ENCODE results near the gene RPS15. TPM values are rescaled to one million over a fixed set of nuclear protein-coding genes. Genes with fewer than 3 reads are reported as not detected.

Gene RPS15
- total and polyA plus RNA-seq, 2 of the 13 experiments (the other 11 are each of a cell fraction or from before 2014, with no cell fraction given): 695 to 1,411 TPM

- TF ChIP-seq TARDBP (CRISPR knock-in tag; IDR thresholded peaks at IDR 0.05) (no peak), PITX1 (CRISPR knock-in tag; IDR thresholded peaks at IDR 0.05) (no peak), HMG20B (CRISPR knock-in tag; conservative IDR thresholded peaks at IDR 0.05) (no peak), AFF4 (CRISPR knock-in tag; IDR thresholded peaks at IDR 0.05) (no peak), ZNF674 (CRISPR knock-in tag; IDR thresholded peaks at IDR 0.05; ENCODE audit: low read depth) (no peak), REXO4 (CRISPR knock-in tag; IDR thresholded peaks at IDR 0.05; ENCODE audit: borderline replicate concordance) (no peak), ZC3H4 (CRISPR knock-in tag; IDR thresholded peaks at IDR 0.05; ENCODE audit: borderline replicate concordance) (no peak), RFXAP (CRISPR knock-in tag; IDR thresholded peaks at IDR 0.05; ENCODE audit: borderline replicate concordance) (no peak), ZSCAN30 (CRISPR knock-in tag; IDR thresholded peaks at IDR 0.05) (no peak), FOXK1 (CRISPR knock-in tag; IDR thresholded peaks at IDR 0.05; ENCODE audit: borderline replicate concordance, low read depth) (no peak), ZIK1 (CRISPR knock-in tag; IDR thresholded peaks at IDR 0.05; ENCODE audit: borderline replicate concordance, low read depth) (no peak), TBL1XR1 (IDR thresholded peaks at IDR 0.05; ENCODE audit: borderline replicate concordance, low read length, partially characterized antibody) (no peak), ZNF333 (CRISPR knock-in tag; IDR thresholded peaks at IDR 0.05; ENCODE audit: borderline replicate concordance) (no peak), ZNF567 (CRISPR knock-in tag; IDR thresholded peaks at IDR 0.05; ENCODE audit: borderline replicate concordance) (no peak), SMAD3 (CRISPR knock-in tag; IDR thresholded peaks at IDR 0.05) (no peak), JUNB (CRISPR knock-in tag; IDR thresholded peaks at IDR 0.05; ENCODE audit: borderline replicate concordance) (no peak), CEBPG (CRISPR knock-in tag; IDR thresholded peaks at IDR 0.05) (no peak), KLF13 (CRISPR knock-in tag; IDR thresholded peaks at IDR 0.05) (no peak), CBX1 (IDR thresholded peaks at IDR 0.05; ENCODE audit: low read depth) (no peak), DR1 (CRISPR knock-in tag; IDR thresholded peaks at IDR 0.05) (peak; percentile 36; the same call in 1 of the 2 replicates), ZNF326 (CRISPR knock-in tag; IDR thresholded peaks at IDR 0.05; ENCODE audit: borderline replicate concordance) (peak; percentile 94), RCOR2 (CRISPR knock-in tag; IDR thresholded peaks at IDR 0.05) (no peak)
- TF ChIP-seq, protein P1, sequence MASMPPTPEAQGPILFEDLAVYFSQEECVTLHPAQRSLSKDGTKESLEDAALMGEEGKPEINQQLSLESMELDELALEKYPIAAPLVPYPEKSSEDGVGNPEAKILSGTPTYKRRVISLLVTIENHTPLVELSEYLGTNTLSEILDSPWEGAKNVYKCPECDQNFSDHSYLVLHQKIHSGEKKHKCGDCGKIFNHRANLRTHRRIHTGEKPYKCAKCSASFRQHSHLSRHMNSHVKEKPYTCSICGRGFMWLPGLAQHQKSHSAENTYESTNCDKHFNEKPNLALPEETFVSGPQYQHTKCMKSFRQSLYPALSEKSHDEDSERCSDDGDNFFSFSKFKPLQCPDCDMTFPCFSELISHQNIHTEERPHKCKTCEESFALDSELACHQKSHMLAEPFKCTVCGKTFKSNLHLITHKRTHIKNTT (CRISPR knock-in tag; IDR thresholded peaks at IDR 0.05): no peak
- TF ChIP-seq, protein P2, sequence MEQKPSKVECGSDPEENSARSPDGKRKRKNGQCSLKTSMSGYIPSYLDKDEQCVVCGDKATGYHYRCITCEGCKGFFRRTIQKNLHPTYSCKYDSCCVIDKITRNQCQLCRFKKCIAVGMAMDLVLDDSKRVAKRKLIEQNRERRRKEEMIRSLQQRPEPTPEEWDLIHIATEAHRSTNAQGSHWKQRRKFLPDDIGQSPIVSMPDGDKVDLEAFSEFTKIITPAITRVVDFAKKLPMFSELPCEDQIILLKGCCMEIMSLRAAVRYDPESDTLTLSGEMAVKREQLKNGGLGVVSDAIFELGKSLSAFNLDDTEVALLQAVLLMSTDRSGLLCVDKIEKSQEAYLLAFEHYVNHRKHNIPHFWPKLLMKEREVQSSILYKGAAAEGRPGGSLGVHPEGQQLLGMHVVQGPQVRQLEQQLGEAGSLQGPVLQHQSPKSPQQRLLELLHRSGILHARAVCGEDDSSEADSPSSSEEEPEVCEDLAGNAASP (CRISPR knock-in tag; IDR thresholded peaks at IDR 0.05; ENCODE audit: borderline replicate concordance): no peak
These were observed 19.0 kb downstream of the RPS15 start (continued) for GRCh38 chr19:1457031-1457739.
